Heart left ventricle (tissue), 13 donors: ENCODE measurements around the gene BAK1.

ENCODE experiments used
- POLR2A ChIP-seq, 2 donors: fragments of 450-650 bp; IDR thresholded peaks; one replicate each; pipeline ENCODE4 v1.6.1; 2017; ENCODE audit warnings: antibody characterized with exemption in 2 of 2, mild to moderate bottlenecking in 2 of 2, moderate library complexity in 2 of 2
- TF ChIP-seq, protein P1 (sequence below), 12 donors: fragments of 200-600 bp; sonication (generic) in 4 of 12; IDR thresholded peaks; one replicate each; pipeline versions ENCODE4 v1.5.0 to v1.8.0; 2018 to 2022; ENCODE audit warnings: antibody characterized with exemption in 12 of 12, mild to moderate bottlenecking in 5 of 12
- donor health status: ischemic (EF 13 %, LVEDD 7.1; RV severe dilation, severe dysfunction).
- donor health status: DM: no; HTN: yes; CAD: no.
- donor health status: DM: no; HTN: no; CAD: no.
- donor health status: ischemic (EF 25% LVEDD 6.9; RV normal size, moderate dysfunction).
- donor health status: ischemic (EF 25% LVEDD 5.7; RV mildly dilated, moderate dysfunction).
- donor health status: ischemic (EF 35%, LVEDD 5.7; RV mildly dilated, moderate dysfunction).
- donor health status: nonischemic (EF 11% LVEDD 7.7; RV severe dilation, severe dysfunction).
- donor health status: DM: yes; HTN: yes; CAD: no.
- donor health status: PGD.
- donor health status: ischemic (EF 29% LVEDD 5.4; RV normal size, mild dysfunction).
- donor health status: nonischemic (EF 23%, LVEDD 6.1; RV moderate dilation, normal function).

DNA sequence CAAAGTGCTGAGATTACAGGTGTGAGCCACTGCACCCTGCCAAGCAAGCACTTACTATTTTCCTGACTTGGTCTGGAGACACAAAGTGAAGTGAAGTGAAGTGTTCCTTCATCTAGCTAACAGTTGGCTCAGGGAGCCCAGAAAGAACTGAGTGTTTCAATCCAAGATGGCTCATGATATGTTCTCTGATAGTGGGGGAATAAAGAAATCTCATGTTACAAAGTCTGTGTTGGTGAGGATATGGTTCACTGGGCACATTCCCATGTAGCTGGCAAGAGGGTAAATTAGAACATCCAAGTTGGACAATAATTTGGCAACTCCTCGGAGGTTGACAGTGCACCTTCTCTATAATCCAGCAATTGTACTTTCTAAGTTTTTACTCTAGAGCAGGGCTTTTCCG is 36.0 kb upstream of the BAK1 start:
- TF ChIP-seq, protein P1, sequence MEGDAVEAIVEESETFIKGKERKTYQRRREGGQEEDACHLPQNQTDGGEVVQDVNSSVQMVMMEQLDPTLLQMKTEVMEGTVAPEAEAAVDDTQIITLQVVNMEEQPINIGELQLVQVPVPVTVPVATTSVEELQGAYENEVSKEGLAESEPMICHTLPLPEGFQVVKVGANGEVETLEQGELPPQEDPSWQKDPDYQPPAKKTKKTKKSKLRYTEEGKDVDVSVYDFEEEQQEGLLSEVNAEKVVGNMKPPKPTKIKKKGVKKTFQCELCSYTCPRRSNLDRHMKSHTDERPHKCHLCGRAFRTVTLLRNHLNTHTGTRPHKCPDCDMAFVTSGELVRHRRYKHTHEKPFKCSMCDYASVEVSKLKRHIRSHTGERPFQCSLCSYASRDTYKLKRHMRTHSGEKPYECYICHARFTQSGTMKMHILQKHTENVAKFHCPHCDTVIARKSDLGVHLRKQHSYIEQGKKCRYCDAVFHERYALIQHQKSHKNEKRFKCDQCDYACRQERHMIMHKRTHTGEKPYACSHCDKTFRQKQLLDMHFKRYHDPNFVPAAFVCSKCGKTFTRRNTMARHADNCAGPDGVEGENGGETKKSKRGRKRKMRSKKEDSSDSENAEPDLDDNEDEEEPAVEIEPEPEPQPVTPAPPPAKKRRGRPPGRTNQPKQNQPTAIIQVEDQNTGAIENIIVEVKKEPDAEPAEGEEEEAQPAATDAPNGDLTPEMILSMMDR (IDR thresholded peaks at IDR 0.05) = no peak
- no peak for TF ChIP-seq POLR2A (IDR thresholded peaks at IDR 0.05)
